Kidney epithelial cell (primary cell): Measurements from ENCODE around the gene UBE2Q1. TPM values are rescaled to one million over a fixed set of nuclear protein-coding genes. Genes with fewer than 3 reads are reported as not detected.

ENCODE experiments used
- DNase-seq: peaks from one replicate; pipeline ENCODE4 v3.0.0-alpha.2; 2010; ENCODE audit warnings: low read depth
- H3K27me3 ChIP-seq: 2 replicates; pipeline ENCODE4 v1.6.0; 2011; ENCODE audit warnings: low read length; ENCODE audit not compliant: control insufficient read depth, insufficient read depth
- H3K36me3 ChIP-seq: 2 replicates; pipeline ENCODE4 v1.5.1; 2011; ENCODE audit warnings: low read length; ENCODE audit not compliant: control insufficient read depth, insufficient read depth
- H3K4me3 ChIP-seq: 2 replicates; pipeline ENCODE4 v1.5.1; 2011; ENCODE audit warnings: low read depth, mild to moderate bottlenecking, control low read depth, low read length
- CTCF ChIP-seq: IDR thresholded peaks from 2 replicates; pipeline ENCODE4 v1.5.1; 2011; ENCODE audit warnings: mild to moderate bottlenecking, moderate library complexity, low read length, control low read depth, inconsistent platforms; ENCODE audit not compliant: insufficient read depth, poor library complexity, severe bottlenecking
- total RNA-seq: library from RNA; depleted of rRNA; stranded (reverse); fragments of >200 nt; gene quantifications from 2 replicates; pipeline ENCODE4 v1.2.3, GENCODE V29; 2015

UBE2Q1 gene
- total RNA-seq, 1 donor from 2014 or later = 42.7 TPM

GRCh38 chr1:154517661-154518060 lies 40.8 kb downstream of the UBE2Q1 start:
- TF ChIP-seq CTCF = no peak
- peaks cover 15% of the 10 kb centered on the region for H3K27me3 ChIP-seq
- H3K36me3 ChIP-seq = no peaks in the 10 kb centered on the region
- no peak overlapping the region for H3K4me3 ChIP-seq
- DNase-seq = no peak

- peaks cover 8% of the 10 kb centered on the region for H3K27me3 ChIP-seq
These were observed 44.4 kb downstream of the UBE2Q1 start for GRCh38 chr1:154514066-154514553.

GRCh38 chr1:154512760-154513159 lies 45.7 kb downstream of the UBE2Q1 start:
- DNase-seq = no peak
- peaks cover 6% of the 10 kb centered on the region for H3K27me3 ChIP-seq
- H3K36me3 ChIP-seq = no peaks in the 10 kb centered on the region
- no peak overlapping the region for H3K4me3 ChIP-seq
- TF ChIP-seq CTCF = no peak

More at GRCh38 chr1:154514066-154514553, 44.4 kb downstream of the UBE2Q1 start:
- H3K36me3 ChIP-seq = no peaks in the 10 kb centered on the region
- DNase-seq = no peak
- no peak overlapping the region for H3K4me3 ChIP-seq
- TF ChIP-seq CTCF = no peak

- DNase-seq = no peak
- peaks cover 47% of the 10 kb centered on the region for H3K27me3 ChIP-seq
- no peak overlapping the region for H3K4me3 ChIP-seq
- no peaks in the 10 kb centered on the region for H3K36me3 ChIP-seq
- no peak for TF ChIP-seq CTCF
These were observed 54.6 kb downstream of the UBE2Q1 start for GRCh38 chr1:154503898-154504297.

- Histone ChIP-seq H3K27me3 (peaks cover 47% of the 10 kb centered on the region), H3K4me3 (no peak overlapping the region), H3K36me3 (no peaks in the 10 kb centered on the region)
- TF ChIP-seq CTCF = no peak
- no peak for DNase-seq
These were observed 55.7 kb downstream of the UBE2Q1 start for GRCh38 chr1:154502744-154503115.

GRCh38 chr1:154502066-154502743 lies 56.3 kb downstream of the UBE2Q1 start, which contains the start of the genes SHE and TDRD10:
SHE (minus strand) TSS chr1:154502412; CDS start chr1:154502026, 386 bp downstream.
TDRD10 (plus strand) TSS chr1:154502219; CDS start chr1:154506904, 4,685 bp downstream.
- no peak for TF ChIP-seq CTCF
- Histone ChIP-seq H3K36me3 (no peaks in the 10 kb centered on the region), H3K4me3 (no peak within 1 kb of the TSS), H3K27me3 (peaks cover 44% of the 10 kb centered on the region)
- DNase-seq = no peak
